ENCODE measurements around the gene CKLF.

Gene CKLF

GRCh38 chr16:66552286-66553177 lies at the start of gene CKLF:
Gene CKLF, plus strand, starts transcription at chr16:66552576. Its CDS starts 140 bp downstream, at chr16:66552716.
- POLR2A ChIA-PET = interaction anchor here (0.7 to 1.7 kb wide), 4 partner anchors 11 to 51 kb away, joined by 3 to 9 read pairs (median 3); no protein-coding TSS in a partner anchor
- TF ChIP-seq CTCF (IDR thresholded peaks at IDR 0.05; ENCODE audit: insufficient read depth, low read length, missing control alignments) = no peak
- CTCF ChIA-PET = interaction anchor here (1.2 to 2.3 kb wide), 6 partner anchors 11 to 278 kb away, joined by 3 to 9 read pairs (median 6); partner anchors contain the start of gene NAE1
- peak; percentile 16 for DNase-seq (ENCODE audit: low read depth, low spot score)
- peak within 1 kb of the TSS; percentile 76 for H3K4me3 ChIP-seq (ENCODE audit: low read depth, low read length)

DNA sequence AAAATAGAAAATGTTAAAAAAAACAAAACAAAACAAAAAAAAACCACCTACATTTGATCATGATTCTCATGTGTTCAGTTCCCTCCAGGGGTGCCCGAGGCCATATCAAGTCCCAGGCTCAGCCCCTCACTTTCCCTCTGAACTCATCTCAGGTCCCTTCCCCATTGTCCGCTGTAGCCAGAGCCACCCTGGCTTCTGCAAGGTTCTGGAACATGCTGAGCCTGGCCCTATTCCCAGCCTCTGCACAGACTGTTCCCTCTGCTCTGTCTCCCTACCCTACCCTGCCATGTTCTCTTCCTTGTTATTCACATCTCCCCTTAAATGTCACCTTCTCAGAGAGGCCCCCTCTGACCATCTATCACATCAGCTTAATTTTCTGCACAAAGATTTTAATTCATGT lies 49.3 kb upstream of the CKLF start:
- no peak for DNase-seq (ENCODE audit: low read depth, low spot score)
- TF ChIP-seq CTCF (IDR thresholded peaks at IDR 0.05; ENCODE audit: insufficient read depth, low read length, missing control alignments) = no peak
- H3K4me3 ChIP-seq (ENCODE audit: low read depth, low read length) = no peak overlapping the region
- POLR2A ChIA-PET = no interaction called here
- CTCF ChIA-PET = interaction anchor here (1.9 kb wide), 1 partner anchor 98 kb away, joined by 4 read pairs; no protein-coding TSS in a partner anchor

DNA sequence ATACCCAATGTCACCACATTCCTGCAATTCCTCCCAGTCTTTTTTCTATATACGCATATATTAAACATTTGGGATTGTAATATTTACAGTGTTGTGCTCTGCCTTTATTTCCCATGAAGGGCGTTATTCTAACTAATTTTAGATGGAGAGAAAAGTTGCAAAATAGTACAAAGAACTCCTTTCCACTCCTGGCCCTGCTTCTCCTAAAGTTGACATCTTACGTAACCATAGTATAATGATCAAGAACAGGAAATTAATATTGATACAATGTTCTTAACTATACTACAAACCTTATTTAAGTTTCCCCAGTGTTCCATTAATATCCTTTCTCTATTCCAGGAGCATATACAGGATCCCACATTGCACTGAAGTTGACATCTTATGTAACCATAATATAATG lies 48.8 kb upstream of the CKLF start:
- no peak for TF ChIP-seq CTCF (IDR thresholded peaks at IDR 0.05; ENCODE audit: insufficient read depth, low read length, missing control alignments)
- CTCF ChIA-PET = interaction anchor here (1.9 kb wide), 1 partner anchor 98 kb away, joined by 4 read pairs; no protein-coding TSS in a partner anchor
- DNase-seq (ENCODE audit: low read depth, low spot score) = no peak
- POLR2A ChIA-PET = no interaction called here
- H3K4me3 ChIP-seq (ENCODE audit: low read depth, low read length) = no peak overlapping the region

DNA sequence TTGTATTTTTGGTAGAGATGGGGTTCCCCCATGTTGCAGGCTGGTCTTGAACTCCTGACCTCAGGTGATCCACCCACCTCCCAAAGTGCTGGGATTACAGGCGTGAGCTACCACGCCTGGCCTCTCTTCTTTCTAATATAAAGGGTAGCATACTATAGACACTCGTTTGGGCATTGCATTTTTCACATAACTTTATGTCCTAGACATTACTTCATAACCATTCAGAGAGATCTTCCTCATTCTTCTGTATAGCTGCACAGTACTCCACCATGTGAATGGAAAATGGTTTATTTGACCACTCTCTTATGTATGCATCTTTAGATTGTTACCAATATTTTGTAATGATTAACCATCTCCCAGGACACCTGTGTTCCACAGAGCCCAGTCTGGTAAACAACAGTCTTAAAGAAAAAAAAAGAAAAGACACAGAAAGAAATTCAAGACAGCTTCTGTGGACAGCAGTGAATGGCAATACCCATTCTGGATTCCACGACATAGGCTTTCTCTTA lies 44.6 kb upstream of the CKLF start:
- no peak for DNase-seq (ENCODE audit: low read depth, low spot score)
- ChIA-PET POLR2A (no interaction called here), CTCF (interaction anchor here (1.4 to 1.7 kb wide), 2 partner anchors 20 to 101 kb away, joined by 4 to 5 read pairs; no protein-coding TSS in a partner anchor)
- TF ChIP-seq CTCF (IDR thresholded peaks at IDR 0.05; ENCODE audit: insufficient read depth, low read length, missing control alignments) = no peak
- H3K4me3 ChIP-seq (ENCODE audit: low read depth, low read length) = no peak overlapping the region

DNA sequence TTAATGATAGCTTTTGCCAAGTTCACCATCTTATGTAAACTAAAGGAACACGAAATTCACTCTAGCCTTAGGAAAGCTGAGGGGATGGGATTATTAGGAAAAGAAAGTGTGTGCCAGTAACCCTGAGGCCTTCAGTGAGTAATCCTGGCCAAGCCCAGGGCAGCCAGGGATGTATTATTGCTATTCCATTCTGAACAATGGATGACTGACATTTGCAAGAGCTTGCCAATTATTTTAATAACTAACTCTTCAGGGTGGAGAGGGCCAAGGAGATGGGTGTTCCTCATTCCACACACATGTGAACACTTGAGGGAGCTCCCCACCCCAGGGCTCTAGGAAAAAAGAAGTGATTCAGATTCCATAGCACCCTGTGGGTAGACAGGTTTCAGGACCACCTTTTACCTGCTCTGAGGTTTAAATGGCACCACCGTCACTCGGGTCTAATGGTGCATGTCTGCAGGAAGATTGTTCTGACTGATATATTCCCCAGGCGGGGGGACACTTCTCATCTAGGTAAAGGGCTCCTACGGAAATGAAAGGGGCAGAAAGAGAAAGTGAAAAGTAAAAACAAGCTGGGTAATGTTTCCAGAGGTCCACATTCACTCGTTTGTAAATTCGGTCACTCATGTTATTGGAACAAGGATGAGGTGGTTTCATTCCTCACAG lies 44.0 kb upstream of the CKLF start:
- POLR2A ChIA-PET = no interaction called here

More for the DNA sequence above, 44.0 kb upstream of the CKLF start:
- CTCF ChIA-PET = interaction anchor here (1.4 to 1.7 kb wide), 2 partner anchors 21 to 101 kb away, joined by 4 to 5 read pairs; no protein-coding TSS in a partner anchor
- no peak for DNase-seq (ENCODE audit: low read depth, low spot score)
- no peak for TF ChIP-seq CTCF (IDR thresholded peaks at IDR 0.05; ENCODE audit: insufficient read depth, low read length, missing control alignments)
- no peak overlapping the region for H3K4me3 ChIP-seq (ENCODE audit: low read depth, low read length)
